Thoracic aorta endothelial cell (primary cell): ENCODE measurements around the gene ZFP42. TPM values are rescaled to one million over a fixed set of nuclear protein-coding genes. Genes with fewer than 3 reads are reported as not detected.

Experiments
- total RNA-seq: library from RNA; depleted of rRNA; stranded (reverse); fragments of >200 nt; gene quantifications from 2 replicates; pipeline ENCODE4 v1.2.3, GENCODE V29; 2012

Gene ZFP42
- 0.07 TPM in 1 of 2 replicates, not detected in the other for total RNA-seq

DNA sequence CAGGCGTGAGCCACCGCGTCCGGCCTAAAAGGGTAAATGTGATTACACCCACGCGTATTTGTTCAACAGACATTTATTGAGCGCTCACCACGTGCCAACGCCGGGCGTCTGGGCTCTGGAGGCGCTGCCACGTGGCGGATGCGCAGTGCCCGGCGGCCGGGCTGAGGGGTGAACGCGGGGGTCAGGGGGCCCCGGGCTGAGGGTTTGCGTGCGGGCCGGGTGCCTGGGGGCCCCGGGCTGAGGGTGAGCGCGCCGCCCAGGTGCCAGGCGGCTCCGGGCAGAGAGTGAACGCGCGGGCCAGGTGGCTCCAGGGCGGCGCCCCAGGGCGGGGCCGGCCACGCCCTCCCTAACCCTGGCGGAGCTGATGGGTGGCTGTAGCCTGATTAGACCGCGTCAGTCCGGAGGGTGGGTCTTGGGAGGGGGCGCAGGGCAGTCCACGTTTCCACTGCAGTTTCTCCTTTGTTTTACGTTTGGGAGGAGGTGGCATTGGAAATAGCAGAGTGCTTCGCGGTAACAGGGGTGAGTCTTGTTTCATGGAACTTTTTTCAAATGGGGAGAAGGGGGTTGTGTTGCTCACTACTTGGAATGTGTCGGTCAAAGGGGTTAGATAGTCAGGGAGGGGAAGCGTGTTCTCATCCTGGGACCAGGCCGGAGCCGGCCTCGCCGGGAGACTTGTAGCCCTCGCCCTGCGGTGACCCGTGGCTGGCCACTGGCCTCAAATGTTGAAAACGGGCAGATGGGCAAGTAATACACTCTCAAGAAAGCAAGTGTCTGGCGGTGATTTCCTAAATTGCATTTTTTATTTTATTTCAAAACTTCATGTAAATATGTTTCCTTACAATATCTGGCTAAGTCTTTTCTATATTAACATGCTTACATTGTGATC, at the start of gene ZFP42:
Gene ZFP42 (plus strand): TSS at position 450 of the 886 bp plus-strand sequence. CDS start 7,037 bp downstream, outside the sequence.

Other genes with a start within 250 kb of the ZFP42 start
- gene TRIML2, start 113.8 kb downstream of the ZFP42 start, total RNA-seq = 0.07 TPM in 1 of 2 replicates, not detected in the other
- not detected in 2 replicates for gene TRIML1, start 143.7 kb downstream of the ZFP42 start, total RNA-seq